PC-3 (cell line): ENCODE measurements around the gene SAP30L. TPM values are rescaled to one million over a fixed set of nuclear protein-coding genes. Genes with fewer than 3 reads are reported as not detected.

Source experiments
- ATAC-seq: fragments of 200-7000 bp; cut with Tn5 transposase; 2 replicates; pipeline ENCODE4 v1.9.1; 2020; ENCODE audit warnings: mild to moderate bottlenecking, moderate library complexity
- BruUV-seq: library from RNA; stranded (reverse); fragments of 400-500 nt; replicated peaks from 2 replicates; lab custom pipeline; 2021; lab: Mats Ljungman, UMichigan
- CTCF ChIA-PET: fragments of 300-600 bp; sonication (Branson Sonifier 250); formaldehyde crosslinking; loops from one replicate; lab custom pipeline; 2022; ENCODE audit warnings: antibody characterized with exemption; lab: Charles Lee
- POLR2A ChIA-PET: fragments of 300-600 bp; sonication (Branson Sonifier 250); formaldehyde crosslinking; loops from one replicate; lab custom pipeline; 2022; ENCODE audit warnings: antibody characterized with exemption; ENCODE audit not compliant: unreplicated experiment; lab: Charles Lee
- DNase-seq: peaks from one replicate; pipeline ENCODE4 v3.0.0-alpha.2; 2015
- H2AFZ ChIP-seq: fragments of 300-600 bp; sonication (generic); 2 replicates; pipeline ENCODE4 v1.6.0; 2016; ENCODE audit warnings: antibody characterized with exemption, low read length
- H3F3A ChIP-seq: fragments of 300-600 bp; sonication (generic); one replicate; pipeline ENCODE4 v1.6.0; 2017; ENCODE audit warnings: antibody characterized with exemption, low read length, control low read depth, mild to moderate bottlenecking; ENCODE audit not compliant: unreplicated experiment
- H3K27ac ChIP-seq: fragments of 300-600 bp; sonication (generic); 2 replicates; pipeline ENCODE4 v1.5.1; 2016; ENCODE audit warnings: mild to moderate bottlenecking, low read length
- H3K27me3 ChIP-seq: fragments of 300-600 bp; sonication (generic); 2 replicates; pipeline ENCODE4 v1.6.1; 2016; ENCODE audit warnings: low read length, mixed read lengths
- H3K36me3 ChIP-seq: fragments of 300-600 bp; sonication (generic); 2 replicates; pipeline ENCODE4 v1.6.1; 2016; ENCODE audit warnings: low read depth, mixed run types, low read length, mixed read lengths
- H3K4me1 ChIP-seq: fragments of 300-600 bp; sonication (generic); 2 replicates; pipeline ENCODE4 v1.5.1; 2016; ENCODE audit warnings: low read length; ENCODE audit not compliant: insufficient read depth
- H3K4me2 ChIP-seq: fragments of 300-600 bp; sonication (generic); 2 replicates; pipeline ENCODE4 v1.6.0; 2016; ENCODE audit warnings: low read length
- H3K4me3 ChIP-seq: fragments of 300-600 bp; sonication (generic); 2 replicates; pipeline ENCODE4 v1.5.1; 2016; ENCODE audit warnings: mild to moderate bottlenecking, low read length, mixed read lengths
- H3K79me2 ChIP-seq: fragments of 300-600 bp; sonication (generic); 2 replicates; pipeline ENCODE4 v1.6.1; 2017; ENCODE audit warnings: low read length, mixed read lengths
- H3K9ac ChIP-seq: fragments of 300-600 bp; sonication (generic); 2 replicates; pipeline ENCODE4 v1.6.0; 2016; ENCODE audit warnings: mild to moderate bottlenecking, low read length
- H3K9me2 ChIP-seq: fragments of 300-600 bp; sonication (generic); replicated peaks from 2 replicates; pipeline ENCODE4 v1.6.1; 2016; ENCODE audit warnings: mixed run types, low read length, mixed read lengths
- H3K9me3 ChIP-seq: fragments of 300-600 bp; sonication (generic); 2 replicates; pipeline ENCODE4 v1.6.1; 2016; ENCODE audit warnings: low read length, mixed read lengths
- H4K20me1 ChIP-seq: fragments of 300-600 bp; sonication (generic); 2 replicates; pipeline ENCODE4 v1.6.1; 2016; ENCODE audit warnings: low read length, mixed read lengths
- CTCF ChIP-seq: fragments of 300-600 bp; sonication (generic); conservative IDR thresholded peaks from 2 replicates; pipeline ENCODE4 v1.5.1; 2017; ENCODE audit warnings: antibody characterized with exemption, low read depth, mild to moderate bottlenecking, low read length
- EZH2 ChIP-seq: fragments of 300-600 bp; sonication (generic); IDR thresholded peaks from one replicate; pipeline ENCODE4 v1.6.1; 2017; ENCODE audit warnings: antibody characterized with exemption, mild to moderate bottlenecking, low read length; ENCODE audit not compliant: unreplicated experiment
- EZH2phosphoT487 ChIP-seq: fragments of 300-600 bp; sonication (generic); IDR thresholded peaks from 2 replicates; pipeline ENCODE4 v1.6.1; 2018; ENCODE audit warnings: mild to moderate bottlenecking, antibody characterized with exemption, low read length, borderline replicate concordance
- intact Hi-C: fragments of 100-400 bp; cut with micrococcal nuclease; formaldehyde crosslinking; loops from 2 replicates; pipeline ENCODE4 v1.9.0; 2023
- total RNA-seq: library from RNA; depleted of rRNA; stranded (reverse); fragments of >200 nt; gene quantifications from 2 replicates; pipeline ENCODE4 v1.2.3, GENCODE V29; 2014

SAP30L gene
- total RNA-seq, 1 experiment from 2014 or later = 36.0 TPM

GRCh38 chr5:154461531-154461930, 15.7 kb downstream of the SAP30L start:
- POLR2A ChIA-PET = no interaction called here
- no peak overlapping the region for H2AFZ ChIP-seq
- H3K36me3 ChIP-seq = no peaks in the 10 kb centered on the region
- peak; percentile 49 for ATAC-seq
- H3K4me2 ChIP-seq = no peak overlapping the region
- H3K4me3 ChIP-seq = no peak overlapping the region
- H3K9me3 ChIP-seq = no peaks in the 10 kb centered on the region
- CTCF ChIA-PET = no interaction called here
- H4K20me1 ChIP-seq = no peaks in the 10 kb centered on the region
- no peaks in the 10 kb centered on the region for H3K9me2 ChIP-seq
- no peak overlapping the region for H3K27ac ChIP-seq
- no peaks in the 10 kb centered on the region for H3F3A ChIP-seq
- intact Hi-C loops = loop anchor here (2.0 kb wide), 1 partner anchor 389 kb away; no protein-coding TSS in a partner anchor
- H3K27me3 ChIP-seq = no peaks in the 10 kb centered on the region
- H3K9ac ChIP-seq = no peak overlapping the region
- peak; percentile 19 for DNase-seq
- H3K4me1 ChIP-seq = no peaks in the 10 kb centered on the region
- no TSS peak for BruUV-seq
- TF ChIP-seq EZH2 (no peak), CTCF (peak; percentile 30; the same call in 1 of the 2 replicates)
- no peaks in the 10 kb centered on the region for H3K79me2 ChIP-seq

- no TSS peak for BruUV-seq
Measured at GRCh38 chr5:154464438-154464837, 18.6 kb downstream of the SAP30L start.

GRCh38 chr5:154465169-154465568, 19.4 kb downstream of the SAP30L start:
- ATAC-seq = no peak
- no peak overlapping the region for H3K4me2 ChIP-seq
- no TSS peak for BruUV-seq
- CTCF ChIA-PET = no interaction called here
- H3K9me2 ChIP-seq = no peaks in the 10 kb centered on the region
- no peaks in the 10 kb centered on the region for H4K20me1 ChIP-seq
- no peaks in the 10 kb centered on the region for H3F3A ChIP-seq
- no peaks in the 10 kb centered on the region for H3K36me3 ChIP-seq
- no peak overlapping the region for H3K4me3 ChIP-seq
- POLR2A ChIA-PET = no interaction called here
- H2AFZ ChIP-seq = no peak overlapping the region
- H3K27me3 ChIP-seq = peaks cover 2% of the 10 kb centered on the region
- no peak overlapping the region for H3K9ac ChIP-seq
- H3K27ac ChIP-seq = no peak overlapping the region
- no peaks in the 10 kb centered on the region for H3K79me2 ChIP-seq
- peak; percentile 18 for DNase-seq
- intact Hi-C loops = no loop called here
- H3K4me1 ChIP-seq = no peaks in the 10 kb centered on the region
- TF ChIP-seq EZH2phosphoT487 (no peak), EZH2 (no peak), CTCF (no peak)
- H3K9me3 ChIP-seq = no peaks in the 10 kb centered on the region

More at GRCh38 chr5:154464438-154464837, 18.6 kb downstream of the SAP30L start:
- CTCF ChIA-PET = no interaction called here
- H3K4me2 ChIP-seq = no peak overlapping the region
- intact Hi-C loops = no loop called here
- ATAC-seq (no peak), DNase-seq (no peak)
- H3K79me2 ChIP-seq = no peaks in the 10 kb centered on the region
- no peak overlapping the region for H3K9ac ChIP-seq
- no peak overlapping the region for H2AFZ ChIP-seq
- H3K27ac ChIP-seq = no peak overlapping the region
- no peak overlapping the region for H3K4me3 ChIP-seq
- H3K9me3 ChIP-seq = no peaks in the 10 kb centered on the region
- no peaks in the 10 kb centered on the region for H3K4me1 ChIP-seq
- POLR2A ChIA-PET = no interaction called here
- no peaks in the 10 kb centered on the region for H3K9me2 ChIP-seq
- no peaks in the 10 kb centered on the region for H3F3A ChIP-seq
- H4K20me1 ChIP-seq = no peaks in the 10 kb centered on the region
- no peak for TF ChIP-seq EZH2phosphoT487
- no peak for TF ChIP-seq EZH2
- no peak for TF ChIP-seq CTCF
- no peaks in the 10 kb centered on the region for H3K27me3 ChIP-seq
- H3K36me3 ChIP-seq = no peaks in the 10 kb centered on the region
